CD8-positive, alpha-beta memory T cell (primary cell): Measurements from ENCODE around the gene PRSS22. TPM values are rescaled to one million over a fixed set of nuclear protein-coding genes. Genes with fewer than 3 reads are reported as not detected.
A peak's percentile ranks its signal among the peaks of the same experiment; 100 is the strongest.

Experiments
- CTCF ChIA-PET: fragments of 350-600 bp; sonication (Branson Sonifier 250); formaldehyde crosslinking; loops from one replicate; lab custom pipeline; 2021; ENCODE audit warnings: antibody characterized with exemption; lab: Charles Lee
- POLR2A ChIA-PET: fragments of 350-600 bp; sonication (Branson Sonifier 250); formaldehyde crosslinking; loops from one replicate; lab custom pipeline; 2021; ENCODE audit warnings: antibody characterized with exemption; lab: Charles Lee
- DNase-seq, 5 donors: peaks; one replicate each; pipeline versions ENCODE4 v3.0.0 to v3.0.0-alpha.2; 2020 to 2022; ENCODE audit warnings: mixed read lengths in 1 of 5
- H3K27ac ChIP-seq: one replicate; pipeline ENCODE4 v1.7.0; 2013; ENCODE audit warnings: low read depth, mild to moderate bottlenecking, low read length, moderate library complexity
- H3K27me3 ChIP-seq: 2 replicates; pipeline ENCODE4 v1.7.0; 2013; ENCODE audit warnings: low read length, mild to moderate bottlenecking; ENCODE audit not compliant: insufficient read depth, poor library complexity, severe bottlenecking
- H3K36me3 ChIP-seq: 2 replicates; pipeline ENCODE4 v1.7.0; 2013; ENCODE audit warnings: mild to moderate bottlenecking, low read length, moderate library complexity; ENCODE audit not compliant: insufficient read depth
- H3K4me1 ChIP-seq: 2 replicates; pipeline ENCODE4 v1.7.0; 2013; ENCODE audit warnings: mild to moderate bottlenecking, low read length, moderate library complexity; ENCODE audit not compliant: insufficient read depth
- H3K4me3 ChIP-seq: 2 replicates; pipeline ENCODE4 v1.7.0; 2013; ENCODE audit warnings: mild to moderate bottlenecking, low read length
- H3K9me3 ChIP-seq: 2 replicates; pipeline ENCODE4 v1.7.0; 2013; ENCODE audit warnings: mild to moderate bottlenecking, low read length
- H3K27ac Mint-ChIP-seq, 8 donors: one replicate each; pipeline ENCODE4 v1.8.0; 2020 to 2021; ENCODE audit warnings: mixed read lengths in 8 of 8, mild to moderate bottlenecking in 6 of 8, inconsistent platforms in 3 of 8, moderate library complexity in 3 of 8
- H3K27me3 Mint-ChIP-seq, 2 donors: one replicate each; pipeline ENCODE4 v1.8.0; 2020 to 2021; ENCODE audit warnings: mixed read lengths in 2 of 2, mild to moderate bottlenecking in 1 of 2, moderate library complexity in 1 of 2
- H3K36me3 Mint-ChIP-seq, 3 donors: one replicate each; pipeline ENCODE4 v1.8.0; 2020 to 2021; ENCODE audit warnings: mixed read lengths in 3 of 3, inconsistent platforms in 1 of 3, mild to moderate bottlenecking in 1 of 3
- H3K4me1 Mint-ChIP-seq, 3 donors: one replicate each; pipeline ENCODE4 v1.8.0; 2020 to 2021; ENCODE audit warnings: mixed read lengths in 3 of 3, inconsistent platforms in 1 of 3, mild to moderate bottlenecking in 1 of 3
- H3K4me3 Mint-ChIP-seq, 7 donors: one replicate each; pipeline ENCODE4 v1.8.0; 2020 to 2021; ENCODE audit warnings: mixed read lengths in 7 of 7, mild to moderate bottlenecking in 6 of 7, moderate library complexity in 4 of 7, inconsistent platforms in 2 of 7
- H3K9me3 Mint-ChIP-seq, 5 donors: one replicate each; pipeline ENCODE4 v1.8.0; 2020 to 2022; ENCODE audit warnings: mixed read lengths in 5 of 5, mild to moderate bottlenecking in 3 of 5, moderate library complexity in 2 of 5, inconsistent platforms in 1 of 5
- polyA plus RNA-seq: library from polyadenylated mRNA; unstranded; fragments of 300-500 nt; fragmentation: Illumina TruSeq; gene quantifications from one replicate; pipeline ENCODE4 v1.2.3, GENCODE V29; 2021
- total RNA-seq, 2 experiments: library from RNA; stranded (reverse); gene quantifications; one replicate each; pipeline ENCODE4 v1.2.3, GENCODE V29; 2021

The PRSS22 gene
- total and polyA plus RNA-seq, 3 experiments from 2014 or later = not detected

- H3K9me3 Mint-ChIP-seq = no peaks in the 10 kb centered on the region
- peaks cover 0 to 2% (median 0%) of the 10 kb centered on the region in 3 donors for H3K4me1 Mint-ChIP-seq
- no peak for DNase-seq
- no peak overlapping the region for H3K4me3 Mint-ChIP-seq
- no peak overlapping the region for H3K27ac Mint-ChIP-seq
- CTCF ChIA-PET = no interaction called here
- Histone ChIP-seq H3K27ac (no peak overlapping the region), H3K4me1 (no peaks in the 10 kb centered on the region), H3K9me3 (no peaks in the 10 kb centered on the region), H3K27me3 (no peaks in the 10 kb centered on the region), H3K36me3 (no peaks in the 10 kb centered on the region), H3K4me3 (no peak overlapping the region)
- POLR2A ChIA-PET = no interaction called here
- no peaks in the 10 kb centered on the region for H3K36me3 Mint-ChIP-seq
- H3K27me3 Mint-ChIP-seq = peaks cover 0 to 12% of the 10 kb centered on the region in 2 donors
These were observed 35.5 kb downstream of the PRSS22 start for GRCh38 chr16:2822496-2822895.

- H3K27ac Mint-ChIP-seq = no peak overlapping the region
These were observed 35.8 kb downstream of the PRSS22 start for GRCh38 chr16:2822158-2822495.

GRCh38 chr16:2821487-2822157 is 36.3 kb downstream of the PRSS22 start:
- peaks cover 0 to 12% of the 10 kb centered on the region in 2 donors for H3K27me3 Mint-ChIP-seq
- no peaks in the 10 kb centered on the region for H3K36me3 Mint-ChIP-seq
- Histone ChIP-seq H3K4me3 (no peak overlapping the region), H3K4me1 (no peaks in the 10 kb centered on the region), H3K27ac (no peak overlapping the region), H3K36me3 (no peaks in the 10 kb centered on the region), H3K27me3 (no peaks in the 10 kb centered on the region), H3K9me3 (no peaks in the 10 kb centered on the region)
- H3K9me3 Mint-ChIP-seq = no peaks in the 10 kb centered on the region
- no peak overlapping the region for H3K4me3 Mint-ChIP-seq
- ChIA-PET POLR2A (no interaction called here), CTCF (no interaction called here)
- DNase-seq = no peak
- H3K4me1 Mint-ChIP-seq = peaks cover 0 to 2% (median 0%) of the 10 kb centered on the region in 3 donors
- H3K27ac Mint-ChIP-seq = peak overlapping the region in 1 of 8 donors; percentile 79

More at GRCh38 chr16:2822158-2822495, 35.8 kb downstream of the PRSS22 start:
- Histone ChIP-seq H3K4me1 (no peaks in the 10 kb centered on the region), H3K36me3 (no peaks in the 10 kb centered on the region), H3K27me3 (no peaks in the 10 kb centered on the region), H3K9me3 (no peaks in the 10 kb centered on the region), H3K27ac (no peak overlapping the region), H3K4me3 (no peak overlapping the region)
- peaks cover 0 to 12% of the 10 kb centered on the region in 2 donors for H3K27me3 Mint-ChIP-seq
- no peak overlapping the region for H3K4me3 Mint-ChIP-seq
- peaks cover 0 to 2% (median 0%) of the 10 kb centered on the region in 3 donors for H3K4me1 Mint-ChIP-seq
- no peak for DNase-seq
- CTCF ChIA-PET = no interaction called here
- H3K36me3 Mint-ChIP-seq = no peaks in the 10 kb centered on the region
- H3K9me3 Mint-ChIP-seq = no peaks in the 10 kb centered on the region
- POLR2A ChIA-PET = no interaction called here

GRCh38 chr16:2820836-2821486 is 37.0 kb downstream of the PRSS22 start:
- Mint-ChIP-seq H3K27ac (no peak overlapping the region), H3K4me1 (peaks cover 0 to 2% (median 0%) of the 10 kb centered on the region in 3 donors), H3K36me3 (no peaks in the 10 kb centered on the region), H3K4me3 (no peak overlapping the region), H3K9me3 (no peaks in the 10 kb centered on the region), H3K27me3 (peaks cover 0 to 12% of the 10 kb centered on the region in 2 donors)
- CTCF ChIA-PET = no interaction called here
- no peaks in the 10 kb centered on the region for H3K4me1 ChIP-seq
- no peaks in the 10 kb centered on the region for H3K9me3 ChIP-seq
- H3K27ac ChIP-seq = no peak overlapping the region
- no peaks in the 10 kb centered on the region for H3K27me3 ChIP-seq
- no peak for DNase-seq
- no peaks in the 10 kb centered on the region for H3K36me3 ChIP-seq
- POLR2A ChIA-PET = no interaction called here
- H3K4me3 ChIP-seq = no peak overlapping the region

- no peak overlapping the region for H3K4me3 Mint-ChIP-seq
- Histone ChIP-seq H3K9me3 (no peaks in the 10 kb centered on the region), H3K36me3 (no peaks in the 10 kb centered on the region), H3K4me3 (no peak overlapping the region), H3K27ac (no peak overlapping the region), H3K4me1 (no peaks in the 10 kb centered on the region), H3K27me3 (no peaks in the 10 kb centered on the region)
- no peaks in the 10 kb centered on the region for H3K36me3 Mint-ChIP-seq
- CTCF ChIA-PET = no interaction called here
- POLR2A ChIA-PET = no interaction called here
- peak overlapping the region in 1 of 8 donors; percentile 38 for H3K27ac Mint-ChIP-seq
- peaks cover 0 to 2% (median 0%) of the 10 kb centered on the region in 3 donors for H3K4me1 Mint-ChIP-seq
- H3K9me3 Mint-ChIP-seq = no peaks in the 10 kb centered on the region
- DNase-seq = no peak
- H3K27me3 Mint-ChIP-seq = peaks cover 0 to 12% of the 10 kb centered on the region in 2 donors
These were observed 37.8 kb downstream of the PRSS22 start for GRCh38 chr16:2819939-2820835.

- Mint-ChIP-seq H3K27me3 (peaks cover 0 to 8% of the 10 kb centered on the region in 2 donors), H3K4me3 (no peak overlapping the region), H3K36me3 (no peaks in the 10 kb centered on the region), H3K9me3 (no peaks in the 10 kb centered on the region), H3K4me1 (peaks cover 0 to 2% (median 0%) of the 10 kb centered on the region in 3 donors), H3K27ac (peak overlapping the region in 2 of 8 donors; percentile 17 to 38)
- H3K9me3 ChIP-seq = no peaks in the 10 kb centered on the region
- POLR2A ChIA-PET = no interaction called here
- no peak overlapping the region for H3K27ac ChIP-seq
- H3K27me3 ChIP-seq = no peaks in the 10 kb centered on the region
- no peak overlapping the region for H3K4me3 ChIP-seq
- CTCF ChIA-PET = no interaction called here
- no peaks in the 10 kb centered on the region for H3K4me1 ChIP-seq
- H3K36me3 ChIP-seq = no peaks in the 10 kb centered on the region
- peak in 1 of 5 donors; percentile 31 for DNase-seq
These were observed 38.6 kb downstream of the PRSS22 start for GRCh38 chr16:2819179-2819938.

- peak overlapping the region in 2 of 8 donors; percentile 61 to 72 for H3K27ac Mint-ChIP-seq
These were observed 39.6 kb downstream of the PRSS22 start for GRCh38 chr16:2818272-2818876.

More at GRCh38 chr16:2818272-2818876, 39.6 kb downstream of the PRSS22 start:
- H3K36me3 ChIP-seq = no peaks in the 10 kb centered on the region
- no peak overlapping the region for H3K4me3 ChIP-seq
- no peak overlapping the region for H3K27ac ChIP-seq
- ChIA-PET CTCF (no interaction called here), POLR2A (no interaction called here)
- peak overlapping the region in 4 of 7 donors; percentile 10 to 70 (median 36) for H3K4me3 Mint-ChIP-seq
- H3K9me3 ChIP-seq = no peaks in the 10 kb centered on the region
- H3K36me3 Mint-ChIP-seq = no peaks in the 10 kb centered on the region
- peaks cover 0 to 12% of the 10 kb centered on the region in 2 donors for H3K27me3 Mint-ChIP-seq
- DNase-seq = peak in 1 of 5 donors; percentile 35
- H3K9me3 Mint-ChIP-seq = no peaks in the 10 kb centered on the region
- H3K4me1 Mint-ChIP-seq = peaks cover 0 to 2% (median 0%) of the 10 kb centered on the region in 3 donors
- no peaks in the 10 kb centered on the region for H3K4me1 ChIP-seq
- H3K27me3 ChIP-seq = no peaks in the 10 kb centered on the region
